ENCODE results near the gene DOCK6.

Gene DOCK6

DNA sequence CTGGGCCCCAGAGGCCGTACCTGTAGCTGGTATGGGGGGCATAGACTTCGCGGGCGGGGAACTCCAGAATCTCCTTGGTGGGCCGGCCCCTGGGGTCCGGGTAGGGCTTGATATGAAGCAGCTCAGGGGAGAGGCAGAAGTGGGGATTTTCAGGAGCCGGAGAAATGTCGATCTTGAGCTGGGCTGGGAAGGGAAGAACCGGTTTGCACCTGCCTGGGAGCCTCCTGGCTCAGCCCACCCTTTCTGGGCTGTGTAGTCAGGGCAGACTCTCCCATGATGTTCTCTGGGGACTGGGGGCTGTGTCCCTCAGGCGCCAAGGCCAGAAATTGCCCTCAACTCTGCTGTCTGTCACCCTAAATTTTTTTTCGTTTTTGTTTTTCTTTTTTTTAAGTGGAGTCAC lies 20.3 kb downstream of the DOCK6 start:
- no peaks in the 10 kb centered on the region for H3K4me1 ChIP-seq (ENCODE audit: control insufficient read depth, insufficient read depth, low read length)
- no peak overlapping the region for H3K27ac ChIP-seq (ENCODE audit: extremely low read depth, low read depth, low read length)
- H3K4me3 ChIP-seq (ENCODE audit: low read depth, low read length), result no peak overlapping the region
- CTCF ChIA-PET, result interaction anchor here (0.5 to 1.8 kb wide), 11 partner anchors 8 to 992 kb away, joined by 3 to 9 read pairs (median 4); no protein-coding TSS in a partner anchor
- peaks cover 0 to 18% of the 10 kb centered on the region in 2 experiments; a peak in 2 of 3 replicates for H3K36me3 ChIP-seq (ENCODE audit: control insufficient read depth in 2 of 2, insufficient read depth in 1 of 2, low read length in 2 of 2)
- TF ChIP-seq, protein P1, sequence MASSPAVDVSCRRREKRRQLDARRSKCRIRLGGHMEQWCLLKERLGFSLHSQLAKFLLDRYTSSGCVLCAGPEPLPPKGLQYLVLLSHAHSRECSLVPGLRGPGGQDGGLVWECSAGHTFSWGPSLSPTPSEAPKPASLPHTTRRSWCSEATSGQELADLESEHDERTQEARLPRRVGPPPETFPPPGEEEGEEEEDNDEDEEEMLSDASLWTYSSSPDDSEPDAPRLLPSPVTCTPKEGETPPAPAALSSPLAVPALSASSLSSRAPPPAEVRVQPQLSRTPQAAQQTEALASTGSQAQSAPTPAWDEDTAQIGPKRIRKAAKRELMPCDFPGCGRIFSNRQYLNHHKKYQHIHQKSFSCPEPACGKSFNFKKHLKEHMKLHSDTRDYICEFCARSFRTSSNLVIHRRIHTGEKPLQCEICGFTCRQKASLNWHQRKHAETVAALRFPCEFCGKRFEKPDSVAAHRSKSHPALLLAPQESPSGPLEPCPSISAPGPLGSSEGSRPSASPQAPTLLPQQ (tag by site-specific recombination; IDR thresholded peaks at IDR 0.05), result no peak
- peak; percentile 2; the same call in 1 of the 2 replicates for TF ChIP-seq KLF1 (tag by site-specific recombination; IDR thresholded peaks at IDR 0.05)
- TF ChIP-seq ZNF239 (tag by site-specific recombination; IDR thresholded peaks at IDR 0.05), result no peak
- POLR2A ChIA-PET, result interaction anchor here (1.0 kb wide), 1 partner anchor 15 kb away, joined by 3 read pairs; no protein-coding TSS in a partner anchor
- no peaks in the 10 kb centered on the region for H3K9me3 ChIP-seq (ENCODE audit: control insufficient read depth, insufficient read depth, low read depth, low read length)

GRCh38 chr19:11240008-11240444 lies 22.3 kb downstream of the DOCK6 start:
- CTCF ChIA-PET, result interaction anchor here (0.6 kb wide), 2 partner anchors 35 to 86 kb away, joined by 3 read pairs; no protein-coding TSS in a partner anchor
- H3K4me1 ChIP-seq (ENCODE audit: control insufficient read depth, insufficient read depth, low read length), result no peaks in the 10 kb centered on the region
- POLR2A ChIA-PET, result interaction anchor here (0.6 kb wide), 1 partner anchor 12 kb away, joined by 3 read pairs; no protein-coding TSS in a partner anchor
- H3K27ac ChIP-seq (ENCODE audit: extremely low read depth, low read depth, low read length), result no peak overlapping the region
- peaks cover 0 to 18% of the 10 kb centered on the region in 2 experiments; a peak in 2 of 3 replicates for H3K36me3 ChIP-seq (ENCODE audit: control insufficient read depth in 2 of 2, insufficient read depth in 1 of 2, low read length in 2 of 2)
- H3K9me3 ChIP-seq (ENCODE audit: control insufficient read depth, insufficient read depth, low read depth, low read length), result no peaks in the 10 kb centered on the region
- no peak for TF ChIP-seq KLF16 (tag by site-specific recombination; IDR thresholded peaks at IDR 0.05)
- TF ChIP-seq ZNF157 (tag by site-specific recombination; IDR thresholded peaks at IDR 0.05), result no peak
- TF ChIP-seq RBAK (tag by site-specific recombination; IDR thresholded peaks at IDR 0.05), result no peak
- no peak overlapping the region for H3K4me3 ChIP-seq (ENCODE audit: low read depth, low read length)

- Histone ChIP-seq H3K4me3 (ENCODE audit: low read depth, low read length) (no peak within 1 kb of the TSS), H3K4me1 (ENCODE audit: control insufficient read depth, insufficient read depth, low read length) (no peaks in the 10 kb centered on the region), H3K36me3 (ENCODE audit: control insufficient read depth in 2 of 2, insufficient read depth in 1 of 2, low read length in 2 of 2) (peaks cover 0 to 18% of the 10 kb centered on the region in 2 experiments; a peak in 2 of 3 replicates), H3K27ac (ENCODE audit: extremely low read depth, low read depth, low read length) (no peak within 1 kb of the TSS), H3K9me3 (ENCODE audit: control insufficient read depth, insufficient read depth, low read depth, low read length) (no peaks in the 10 kb centered on the region)
- TF ChIP-seq HOXD13 (CRISPR knock-in tag; IDR thresholded peaks at IDR 0.05; ENCODE audit: borderline replicate concordance) (peak; percentile 98), PRDM6 (tag by site-specific recombination; IDR thresholded peaks at IDR 0.05) (no peak)
- ChIA-PET POLR2A (no interaction called here), CTCF (interaction anchor here (0.6 kb wide), 1 partner anchor 35 kb away, joined by 3 read pairs; no protein-coding TSS in a partner anchor)
Observed at GRCh38 chr19:11239377-11240000, 22.8 kb downstream of the DOCK6 start, which contains the start of gene ANGPTL8. ANGPTL8 (plus strand) TSS chr19:11239619; CDS start chr19:11239638, 19 bp downstream.

DNA sequence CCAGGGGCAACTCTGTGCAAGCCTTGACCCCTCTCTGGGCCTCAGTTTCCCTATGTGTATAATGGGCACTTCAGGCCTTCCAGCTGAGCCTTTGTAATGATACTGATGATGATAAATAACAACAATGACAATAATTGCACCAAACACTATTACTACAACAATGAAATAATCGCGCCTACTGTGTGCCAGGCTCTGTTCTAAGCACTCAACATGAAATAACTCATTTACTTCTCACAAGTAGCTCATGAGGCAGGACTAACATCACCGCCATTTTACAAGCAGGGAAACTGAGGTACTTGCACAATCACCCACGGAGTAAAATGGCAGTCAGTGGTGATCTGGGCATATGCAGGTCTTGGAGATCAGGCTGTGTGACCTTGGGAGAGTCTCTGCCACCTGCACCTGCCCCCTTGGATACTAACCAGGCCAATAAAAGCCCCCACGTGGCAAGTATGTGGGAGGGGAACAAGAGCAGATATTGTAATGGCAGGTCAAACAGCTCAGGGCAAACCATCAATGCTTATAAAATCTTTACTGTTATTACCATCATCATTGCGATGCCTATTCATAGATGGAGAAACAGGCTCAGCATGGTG lies 23.4 kb downstream of the DOCK6 start:
- Histone ChIP-seq H3K4me1 (ENCODE audit: control insufficient read depth, insufficient read depth, low read length) (no peaks in the 10 kb centered on the region), H3K4me3 (ENCODE audit: low read depth, low read length) (no peak overlapping the region), H3K27ac (ENCODE audit: extremely low read depth, low read depth, low read length) (no peak overlapping the region), H3K9me3 (ENCODE audit: control insufficient read depth, insufficient read depth, low read depth, low read length) (no peaks in the 10 kb centered on the region), H3K36me3 (ENCODE audit: control insufficient read depth in 2 of 2, insufficient read depth in 1 of 2, low read length in 2 of 2) (peaks cover 0 to 18% of the 10 kb centered on the region in 2 experiments; a peak in 2 of 3 replicates)
- ChIA-PET POLR2A (no interaction called here), CTCF (interaction anchor here (0.8 kb wide), 1 partner anchor 17 kb away, joined by 3 read pairs; no protein-coding TSS in a partner anchor)
- TF ChIP-seq ZNF433 (tag by site-specific recombination; IDR thresholded peaks at IDR 0.05; ENCODE audit: low read depth), result no peak
- TF ChIP-seq OVOL3 (tag by site-specific recombination; IDR thresholded peaks at IDR 0.05), result no peak
- no peak for TF ChIP-seq ZNF639 (tag by site-specific recombination; IDR thresholded peaks at IDR 0.05)
- TF ChIP-seq ZNF335 (tag by site-specific recombination; conservative IDR thresholded peaks at IDR 0.05), result no peak
- peak; percentile 22 for TF ChIP-seq SETDB1 (IDR thresholded peaks at IDR 0.05; ENCODE audit: insufficient read length, low read length)
